Hindlimb muscle (tissue), 1 donor: ENCODE data around the gene VWA5A. TPM values are rescaled to one million over a fixed set of nuclear protein-coding genes. Genes with fewer than 3 reads are reported as not detected.
"Not testable (repeated sequence)": the region's sequence is repeated elsewhere in the genome, so short reads cannot be mapped to it uniquely, and the experiment has no call there.

ENCODE experiments used
- DNase-seq: peaks from one replicate; pipeline ENCODE4 v3.0.0-alpha.2; 2013
- polyA plus RNA-seq: library from polyadenylated mRNA; unstranded; fragments of 120-200 nt; gene quantifications from one replicate; pipeline ENCODE4 v1.2.1, GENCODE V29; 2013; ENCODE audit not compliant: insufficient read length

The VWA5A gene
- polyA plus RNA-seq, 1 donor, result 101 TPM

GRCh38 chr11:124093330-124093729 is 21.9 kb upstream of the VWA5A start:
- no peak for DNase-seq

- DNase-seq, result no peak
These were observed 20.5 kb upstream of the VWA5A start for GRCh38 chr11:124094731-124095130.

- no peak for DNase-seq
These were observed 18.9 kb upstream of the VWA5A start for GRCh38 chr11:124096364-124096763.

- no peak for DNase-seq
These were observed 17.1 kb upstream of the VWA5A start for GRCh38 chr11:124098141-124098540.

GRCh38 chr11:124101737-124102136 is 13.5 kb upstream of the VWA5A start:
- DNase-seq, result no peak

GRCh38 chr11:124108156-124108555 is 7.1 kb upstream of the VWA5A start:
- DNase-seq, result no peak

GRCh38 chr11:124109377-124109776 is 5.9 kb upstream of the VWA5A start:
- no peak for DNase-seq

- DNase-seq, result no peak
These were observed 5.0 kb upstream of the VWA5A start for GRCh38 chr11:124110201-124110600.

- DNase-seq, result no peak
These were observed 1.4 kb upstream of the VWA5A start for GRCh38 chr11:124113890-124114289.

- DNase-seq, result peak; percentile 13
These were observed 749 bp downstream of the VWA5A start for GRCh38 chr11:124115782-124116616.

- no peak for DNase-seq
These were observed 3.9 kb downstream of the VWA5A start for GRCh38 chr11:124119103-124119502.

- DNase-seq, result no peak
These were observed 5.6 kb downstream of the VWA5A start for GRCh38 chr11:124120891-124121290.

- no peak for DNase-seq
These were observed 6.9 kb downstream of the VWA5A start for GRCh38 chr11:124122123-124122522.

- no peak for DNase-seq
These were observed 8.4 kb downstream of the VWA5A start for GRCh38 chr11:124123622-124124021.

- not testable (repeated sequence) for DNase-seq
These were observed 11.9 kb downstream of the VWA5A start for GRCh38 chr11:124127134-124127533.

- no peak for DNase-seq
These were observed 27.8 kb downstream of the VWA5A start for GRCh38 chr11:124143034-124143433.

GRCh38 chr11:124147951-124148350 is 32.7 kb downstream of the VWA5A start:
- no peak for DNase-seq

- no peak for DNase-seq
These were observed 35.4 kb downstream of the VWA5A start for GRCh38 chr11:124150684-124151083.

GRCh38 chr11:124152770-124153407 is 37.6 kb downstream of the VWA5A start:
- DNase-seq, result no peak

GRCh38 chr11:124153821-124154220 is 38.6 kb downstream of the VWA5A start:
- DNase-seq, result no peak

- no peak for DNase-seq
These were observed 44.2 kb downstream of the VWA5A start for GRCh38 chr11:124159481-124159880.

- DNase-seq, result no peak
These were observed 45.7 kb downstream of the VWA5A start for GRCh38 chr11:124160986-124161385.

- no peak for DNase-seq
These were observed 52.6 kb downstream of the VWA5A start for GRCh38 chr11:124167826-124168231.

- DNase-seq, result no peak
These were observed 53.5 kb downstream of the VWA5A start for GRCh38 chr11:124168796-124169195.
